Measurements from ENCODE around the gene IQSEC1.
"Not testable (repeated sequence)": the region's sequence is repeated elsewhere in the genome, so short reads cannot be mapped to it uniquely, and the experiment has no call there.

The IQSEC1 gene

DNA sequence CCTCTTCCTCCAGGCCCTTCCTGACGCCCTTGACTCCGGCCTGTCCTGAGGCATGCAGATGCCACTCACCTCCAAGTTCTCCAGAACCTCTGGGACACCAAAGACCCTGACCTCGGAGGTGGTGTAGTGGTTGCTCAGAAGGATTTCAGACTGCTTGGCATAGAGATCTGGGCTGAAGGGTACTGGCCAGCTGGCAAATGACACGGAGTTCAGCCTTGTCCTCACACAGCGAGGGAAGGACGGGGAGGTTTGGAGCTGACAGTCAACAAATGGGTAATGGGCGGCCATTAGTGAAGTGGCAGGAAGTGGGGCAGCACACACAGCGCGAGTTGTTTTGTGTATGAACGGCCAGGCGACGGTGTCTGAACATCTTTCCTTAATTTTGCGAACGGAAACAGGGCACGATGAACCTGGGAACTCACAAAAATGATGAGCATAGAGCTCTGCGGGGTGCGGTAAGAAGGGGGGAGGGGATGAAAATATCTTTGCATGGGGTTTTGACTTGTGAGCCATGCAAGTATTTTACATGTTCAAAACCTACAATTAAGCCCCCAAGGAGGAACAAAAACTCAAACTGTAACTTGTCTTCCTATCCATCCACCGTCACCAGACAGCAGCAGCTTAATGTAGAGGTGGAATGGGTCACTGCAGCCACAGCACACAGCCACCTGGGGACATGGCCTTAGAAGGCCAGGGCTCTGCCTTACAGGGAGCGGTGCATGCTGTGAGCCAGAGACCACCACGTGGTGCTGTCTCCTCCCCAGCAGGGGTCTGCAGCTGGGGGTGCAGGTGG lies 188.2 kb downstream of the IQSEC1 start:
- DNase-seq = no peak

DNA sequence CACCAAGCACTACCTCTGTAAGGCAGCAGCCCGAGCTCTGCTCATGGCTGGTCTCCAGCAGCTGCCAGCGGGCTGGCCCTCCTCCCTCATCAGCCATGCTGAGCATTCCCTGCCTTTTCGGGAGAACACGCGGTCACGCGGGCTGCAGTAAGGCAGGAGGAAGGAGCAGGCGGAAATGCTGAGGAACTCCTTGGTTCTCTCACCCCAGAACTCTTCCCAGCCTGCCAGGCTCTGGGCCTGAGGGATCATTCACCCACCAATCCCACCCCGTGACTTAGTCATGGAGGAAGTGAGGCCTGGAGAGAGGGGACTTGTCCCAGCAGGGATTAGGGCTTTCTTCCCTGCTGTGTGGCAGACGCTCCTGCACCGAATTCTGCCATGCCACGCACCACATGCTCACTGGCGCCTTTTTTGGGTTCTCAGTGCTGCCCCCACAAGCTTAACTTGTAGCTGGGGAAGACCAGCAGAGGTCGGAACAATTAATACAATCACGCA lies 189.0 kb downstream of the IQSEC1 start:
- peak; percentile 38 for DNase-seq

DNA sequence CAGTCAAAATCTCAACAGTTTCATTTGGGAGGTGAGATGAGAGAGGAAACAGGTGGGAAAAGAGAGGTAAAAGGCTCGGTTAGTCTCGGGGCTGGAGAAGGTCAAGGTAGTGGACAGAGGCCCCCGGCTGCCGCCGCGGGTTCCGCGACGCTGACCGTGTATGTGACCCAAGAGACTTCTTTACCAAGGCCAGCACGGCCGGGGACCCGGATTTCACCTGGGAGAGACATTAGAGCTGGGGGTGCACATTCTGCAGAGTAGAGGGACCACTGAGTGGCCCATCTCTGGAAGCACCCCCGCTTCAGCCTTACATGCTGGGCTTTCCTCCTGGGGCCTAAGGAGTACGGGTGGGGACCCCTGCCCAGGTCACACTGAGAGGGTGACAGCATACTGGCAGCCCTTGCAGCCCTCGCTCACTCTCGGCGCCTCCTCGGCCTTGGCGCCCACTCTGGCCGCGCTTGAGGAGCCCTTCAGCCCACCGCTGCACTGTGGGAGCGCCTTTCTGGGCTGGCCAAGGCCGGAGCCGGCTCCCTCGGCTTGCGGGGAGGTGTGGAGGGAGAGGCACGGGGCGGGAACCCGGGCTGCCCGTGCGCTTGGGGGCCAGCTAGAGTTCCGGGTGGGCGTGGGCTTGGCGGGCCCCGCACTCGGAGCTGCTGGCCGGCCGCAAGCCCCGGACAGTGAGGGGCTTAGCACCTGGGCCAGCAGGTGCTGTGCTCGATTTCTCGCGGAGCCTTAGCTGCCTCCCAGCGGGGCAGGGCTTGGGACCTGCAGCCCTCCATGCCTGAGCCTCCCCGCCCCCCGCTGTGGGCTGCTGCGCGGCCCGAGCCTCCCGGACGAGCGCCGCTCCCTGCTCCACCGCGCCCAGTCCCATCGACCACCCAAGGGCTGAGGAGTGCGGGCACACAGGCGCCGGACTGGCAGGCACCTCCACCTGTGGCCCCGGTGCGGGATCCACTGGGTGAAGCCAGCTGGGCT lies 190.6 kb downstream of the IQSEC1 start:
- no peak for DNase-seq

DNA sequence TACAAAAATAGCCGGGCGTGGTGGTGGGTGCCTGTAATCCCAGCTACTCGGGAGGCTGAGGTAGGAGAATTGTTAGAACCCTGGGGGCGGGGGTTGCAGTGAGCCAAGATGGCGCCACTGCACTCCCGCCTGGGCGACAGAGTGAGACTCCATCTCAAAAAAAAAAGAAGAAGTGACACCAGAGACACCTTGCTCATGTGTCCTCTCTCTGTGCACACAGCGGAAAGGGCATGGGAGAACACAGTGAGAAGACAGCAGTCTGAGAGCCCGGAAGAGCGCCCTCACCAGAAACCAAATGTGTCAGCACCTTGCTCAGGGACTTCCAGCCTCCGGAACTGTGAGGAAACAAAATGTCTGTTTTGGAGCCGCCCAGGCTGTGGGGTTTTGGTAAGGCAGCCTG lies 191.4 kb downstream of the IQSEC1 start:
- not testable (repeated sequence) for DNase-seq

DNA sequence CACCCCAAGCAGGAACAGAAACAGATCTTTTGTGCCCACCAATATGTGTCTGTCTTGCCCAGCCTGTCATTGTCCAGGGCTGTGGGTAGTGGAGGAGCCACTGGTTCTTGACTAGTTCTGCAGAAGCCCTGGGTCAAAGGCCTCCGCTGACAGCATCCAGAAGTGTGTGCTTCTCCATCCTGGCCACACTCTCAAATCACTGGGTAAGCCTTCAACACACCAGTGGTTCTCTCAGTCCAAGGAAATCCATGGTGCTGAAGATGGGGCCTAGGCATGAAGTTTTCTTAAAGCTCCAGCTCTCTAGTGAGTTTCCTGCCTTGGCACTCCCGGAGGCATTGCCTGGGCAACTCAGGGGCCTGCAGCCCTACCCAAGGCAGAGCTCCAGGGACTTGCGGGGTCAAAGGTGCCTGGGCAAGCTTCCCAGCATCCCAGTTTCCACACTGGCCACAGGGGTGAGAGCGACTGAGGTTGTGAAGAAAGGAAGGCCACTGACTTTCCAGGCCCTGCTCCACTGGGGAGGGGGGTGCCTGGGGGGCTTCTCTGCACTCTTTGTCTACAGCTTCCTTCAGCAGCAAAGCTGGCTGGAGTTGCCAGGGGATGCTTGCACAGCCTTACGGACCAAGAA lies 193.9 kb downstream of the IQSEC1 start:
- DNase-seq = no peak

DNA sequence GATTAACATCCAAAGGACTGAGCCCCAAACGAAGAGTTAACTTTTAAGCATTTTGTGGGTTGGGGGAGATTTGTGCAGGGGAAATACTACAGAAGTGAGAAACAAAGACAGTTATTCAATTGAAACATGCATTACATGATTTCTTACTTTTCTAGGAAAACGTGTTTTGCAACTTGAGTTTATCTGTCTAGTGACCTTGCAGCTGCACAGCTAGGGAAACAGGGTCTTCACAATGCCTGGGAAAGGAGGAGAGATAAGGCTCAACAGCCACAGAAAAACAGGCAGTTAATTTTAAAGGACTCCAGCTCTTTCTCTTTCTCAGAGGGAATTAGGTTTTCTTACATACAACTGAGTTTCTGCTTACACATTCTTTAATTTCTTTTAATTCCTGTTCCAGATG lies 194.5 kb downstream of the IQSEC1 start:
- DNase-seq = not testable (repeated sequence)

DNA sequence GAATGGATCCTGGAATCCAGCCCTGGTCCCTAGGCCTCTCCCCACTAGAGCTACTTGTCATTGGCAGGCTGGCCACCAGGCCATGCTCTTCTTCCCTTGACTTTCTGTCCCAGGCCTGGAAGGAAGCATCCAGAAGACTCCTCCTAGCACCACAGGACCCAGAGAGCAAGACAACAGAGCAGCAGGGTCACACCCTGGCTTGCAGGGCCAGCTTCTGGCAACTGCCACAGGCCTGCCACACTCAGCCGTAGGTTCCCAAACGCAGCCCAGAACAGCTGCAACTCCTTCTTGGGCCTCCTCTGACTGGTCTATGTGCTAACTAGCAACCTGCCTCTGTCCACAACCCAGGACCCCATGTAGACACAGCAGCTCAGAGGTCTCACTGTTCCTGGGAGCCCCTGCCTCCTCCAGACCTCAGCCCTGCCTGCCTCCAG lies 195.1 kb downstream of the IQSEC1 start:
- no peak for DNase-seq

DNA sequence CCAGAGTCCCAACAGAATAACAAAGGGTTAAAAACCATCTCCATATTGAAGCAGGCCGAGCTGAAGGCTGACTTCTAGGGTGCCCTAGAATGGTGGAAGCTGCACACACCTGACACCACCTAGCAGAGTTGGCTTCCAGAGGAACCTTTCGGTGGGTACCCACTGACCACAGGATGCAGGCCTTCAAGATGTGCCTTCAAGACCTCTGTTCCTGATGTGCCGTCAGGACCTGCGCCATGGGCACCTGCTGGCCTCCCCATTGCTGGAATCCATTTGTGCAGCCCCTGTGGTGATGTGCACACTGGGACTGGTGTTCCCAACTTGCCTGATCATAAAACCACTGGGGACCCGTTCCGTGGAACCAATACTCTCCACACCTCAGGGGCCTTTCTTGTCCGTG lies 196.2 kb downstream of the IQSEC1 start:
- no peak for DNase-seq

DNA sequence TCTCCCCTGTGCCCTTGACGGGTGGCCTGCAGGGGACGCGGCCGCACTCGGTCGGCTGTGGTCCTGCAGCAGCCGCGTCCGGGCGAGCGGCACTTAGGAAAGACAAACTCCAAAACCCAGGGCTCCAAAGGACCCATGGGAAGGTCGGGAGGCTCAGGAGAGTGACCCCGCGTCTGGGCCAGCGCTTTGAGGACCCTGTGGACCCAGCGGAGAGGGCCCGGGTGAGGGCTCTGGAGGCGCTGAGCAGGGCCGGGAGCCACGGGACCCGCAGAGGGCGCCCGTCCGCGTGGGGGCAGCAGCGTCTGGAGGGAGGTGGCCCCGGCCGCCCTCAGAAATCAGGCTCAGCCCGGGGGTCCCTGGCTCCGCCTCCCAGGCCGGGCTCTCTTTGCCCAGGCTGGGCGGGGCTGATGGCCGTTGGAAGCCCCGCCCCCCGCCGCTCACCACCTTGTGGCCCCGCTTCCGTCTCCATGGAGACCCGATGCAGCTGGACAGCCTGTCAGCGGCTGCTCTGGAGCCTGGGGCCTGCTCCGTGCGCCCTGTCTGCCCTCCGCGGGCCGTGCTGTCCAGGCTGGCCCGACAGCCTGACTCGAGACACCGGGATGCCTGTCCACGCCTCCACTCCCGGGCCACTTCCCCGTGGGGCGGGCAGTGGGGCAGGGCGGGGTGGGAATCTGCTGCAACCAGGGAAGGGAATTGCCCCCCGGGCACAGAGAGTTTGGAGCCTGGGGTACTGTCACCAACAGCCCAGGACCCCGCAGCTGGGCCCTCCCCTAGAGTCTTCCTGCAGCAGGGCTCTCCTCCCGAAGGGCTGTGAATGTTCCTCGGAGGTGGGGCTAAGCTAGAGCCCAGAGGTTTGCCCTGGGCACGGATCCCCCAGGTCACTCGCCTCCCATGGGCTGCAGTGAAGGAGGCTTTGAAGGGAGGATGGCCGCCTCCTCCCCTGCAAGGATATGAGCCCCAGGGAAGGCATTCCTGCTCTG lies 197.1 kb downstream of the IQSEC1 start:
- no peak for DNase-seq

DNA sequence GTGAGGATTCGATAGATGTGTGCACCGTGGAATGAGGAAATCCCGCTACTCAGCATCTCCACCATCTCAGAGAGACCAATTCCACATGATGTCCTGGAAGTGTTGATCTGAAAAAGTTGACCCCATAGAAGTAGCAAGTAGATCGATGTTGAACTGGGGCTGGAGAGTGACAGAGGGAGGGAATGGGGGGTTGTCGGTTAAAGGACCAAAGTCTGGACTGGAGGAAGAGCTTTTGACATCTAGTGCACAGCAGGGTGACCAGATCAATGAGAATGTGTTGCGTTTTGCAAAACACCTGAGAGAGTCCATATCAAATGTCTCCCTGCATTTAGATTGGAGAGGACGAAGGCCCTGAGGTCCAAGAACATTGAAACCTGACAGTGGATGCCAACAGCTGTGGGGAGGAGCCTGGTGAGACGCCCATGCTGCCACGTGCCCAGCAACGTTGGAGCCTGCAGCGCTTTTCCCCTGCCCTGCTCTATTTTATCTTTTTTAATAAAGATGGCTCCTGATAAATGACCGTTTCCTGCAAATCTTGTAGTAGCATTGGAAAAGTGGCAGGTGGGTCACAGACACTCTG lies 201.7 kb downstream of the IQSEC1 start:
- DNase-seq = no peak

DNA sequence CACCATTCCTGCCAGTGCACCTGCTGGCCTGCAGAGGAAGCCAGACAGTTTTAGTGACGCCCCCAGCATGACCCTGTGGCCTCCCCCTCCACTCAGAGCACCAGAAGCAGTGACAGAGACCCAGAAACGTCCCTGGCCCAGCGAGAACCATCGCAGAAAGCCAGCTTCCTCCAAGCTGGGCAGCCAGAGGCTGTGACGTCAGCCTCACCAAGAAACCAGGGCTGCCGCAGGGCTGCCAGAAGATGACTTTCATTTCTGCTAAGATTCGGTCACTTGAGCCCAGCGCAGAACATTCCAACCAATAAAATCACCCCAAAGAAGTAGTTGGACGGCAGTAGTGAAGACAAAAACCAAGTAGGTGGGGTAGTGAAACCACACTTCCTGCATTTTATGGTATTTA lies 202.3 kb downstream of the IQSEC1 start:
- no peak for DNase-seq

DNA sequence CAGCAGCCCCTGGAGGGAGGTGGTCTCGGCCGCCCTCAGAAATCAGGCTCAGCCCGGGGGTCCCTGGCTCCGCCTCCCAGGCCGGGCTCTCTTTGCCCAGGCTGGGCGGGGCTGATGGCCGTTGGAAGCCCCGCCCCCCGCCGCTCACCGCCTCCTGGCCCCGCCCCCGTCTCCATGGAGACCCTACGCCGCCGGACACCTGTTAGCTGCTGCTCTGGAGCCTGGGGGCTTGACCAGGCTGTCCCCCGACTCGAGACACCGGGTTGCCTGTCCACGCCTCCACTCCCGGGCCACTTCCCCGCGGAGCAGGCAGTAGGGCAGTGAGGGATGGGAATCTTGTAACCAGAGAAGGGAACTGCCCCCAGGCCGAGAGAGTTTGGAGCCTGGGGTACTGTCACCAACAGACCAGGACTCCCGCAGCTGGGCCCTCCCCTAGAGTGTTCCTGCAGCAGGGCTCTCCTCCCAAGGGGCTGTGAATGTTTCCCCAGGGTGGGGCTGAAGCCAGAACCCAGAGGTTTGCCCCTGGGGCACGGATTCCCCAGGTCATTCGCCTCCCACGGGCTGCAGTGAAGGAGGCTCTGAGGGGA lies 204.1 kb downstream of the IQSEC1 start:
- no peak for DNase-seq

DNA sequence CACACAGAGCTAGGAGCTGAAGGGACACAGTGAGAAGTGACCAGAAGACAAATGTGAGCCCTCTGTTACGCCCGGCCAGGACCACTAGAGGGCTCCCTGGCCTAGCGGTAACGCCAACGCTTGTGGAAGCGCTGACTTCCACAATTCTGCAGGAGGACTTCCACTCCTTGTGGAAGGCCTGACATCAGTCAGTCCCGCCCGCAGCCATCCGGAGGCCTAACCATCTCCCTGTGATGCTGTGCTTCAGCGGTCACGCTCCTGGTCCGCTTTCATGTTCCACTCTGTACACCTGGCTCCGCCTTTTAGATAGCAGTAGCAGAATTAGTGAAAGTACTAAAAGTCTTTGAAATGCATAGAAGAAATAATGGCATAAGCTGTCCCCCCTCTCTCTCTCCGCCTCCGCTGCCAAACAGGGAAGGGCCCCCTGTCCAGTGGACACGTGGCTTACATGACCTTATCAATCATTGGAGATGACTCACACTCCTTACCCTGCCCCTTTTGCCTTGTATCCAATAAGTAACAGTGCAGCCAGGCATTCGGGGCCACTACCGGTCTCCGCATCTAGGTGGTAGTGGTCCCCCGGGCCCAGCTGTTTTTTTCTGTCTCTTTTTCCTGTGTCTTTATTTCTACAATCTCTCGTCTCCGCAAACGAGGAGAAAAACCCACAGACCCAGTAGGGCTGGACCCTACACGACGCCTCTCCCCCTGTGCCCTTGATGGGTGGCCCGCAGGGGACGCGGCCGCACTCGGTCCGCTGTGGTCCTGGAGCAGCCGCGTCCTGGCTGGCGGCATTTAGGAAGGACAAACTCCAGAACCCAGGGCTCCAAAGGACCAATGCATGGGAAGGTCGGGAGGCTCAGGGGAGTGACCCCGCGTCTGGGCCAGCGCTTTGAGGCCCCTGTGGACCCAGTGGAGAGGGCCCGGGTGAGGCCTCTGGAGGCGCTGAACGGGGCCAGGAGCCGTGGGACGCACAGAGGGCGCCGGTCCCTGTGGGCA lies 204.9 kb downstream of the IQSEC1 start:
- DNase-seq = peak; percentile 84

DNA sequence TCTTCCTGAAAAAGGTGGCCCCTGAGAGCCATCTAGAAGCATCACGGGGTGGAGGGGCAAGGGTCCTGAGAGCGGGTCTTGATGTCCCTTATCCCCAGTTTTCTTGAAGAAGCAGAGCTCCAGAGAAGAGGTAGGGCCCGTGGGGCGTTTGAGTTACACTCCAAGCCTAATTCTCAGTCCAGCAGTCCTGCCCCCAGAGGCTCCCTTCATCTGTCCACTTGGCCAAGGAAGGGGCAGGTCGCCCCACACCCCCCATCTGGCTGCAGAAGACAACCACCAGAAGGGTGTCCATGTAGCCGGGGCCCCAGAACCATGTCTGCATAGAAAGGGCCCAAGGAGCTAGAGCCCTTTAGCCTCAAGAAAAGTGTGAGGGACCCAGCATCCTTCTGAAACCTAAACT lies 206.4 kb downstream of the IQSEC1 start:
- DNase-seq = no peak

DNA sequence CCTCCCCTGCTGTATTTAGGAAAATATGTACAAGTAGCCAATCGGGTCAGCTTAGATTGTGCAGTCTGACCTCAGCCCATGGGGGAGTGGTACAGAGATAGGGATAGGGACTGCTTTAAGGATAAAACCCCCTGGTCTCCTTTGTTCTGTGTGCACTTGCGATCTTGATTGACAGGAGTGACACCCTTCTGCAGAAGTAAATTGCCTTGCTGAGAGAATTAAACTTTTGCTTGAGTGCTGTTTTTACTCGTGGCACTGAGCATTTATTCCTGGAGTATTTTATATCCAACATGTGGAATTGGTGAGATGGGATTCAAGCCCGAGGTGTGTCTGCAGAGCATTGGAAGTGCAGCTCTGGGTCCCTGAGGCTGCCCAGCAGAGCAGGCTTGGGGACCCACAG lies 208.0 kb downstream of the IQSEC1 start:
- DNase-seq = no peak

DNA sequence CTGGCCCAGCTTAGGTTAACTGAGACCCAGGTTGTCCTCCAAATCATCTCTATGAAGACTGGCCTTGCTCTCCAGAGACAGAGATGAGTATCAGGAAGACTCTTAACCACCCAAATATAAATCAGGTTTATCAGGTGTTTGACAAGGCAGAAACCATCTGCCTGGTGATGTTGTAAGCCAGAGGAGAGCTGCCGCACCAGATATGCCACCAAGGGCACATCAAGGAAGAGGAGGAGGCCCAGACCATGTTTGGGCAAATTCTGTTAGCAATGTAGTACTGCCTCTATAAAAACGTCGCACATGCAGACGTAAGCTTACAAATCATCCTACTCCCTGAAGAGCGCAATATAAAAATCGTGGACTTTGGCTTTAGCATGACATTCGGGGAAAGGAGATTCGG lies 210.8 kb downstream of the IQSEC1 start:
- no peak for DNase-seq

DNA sequence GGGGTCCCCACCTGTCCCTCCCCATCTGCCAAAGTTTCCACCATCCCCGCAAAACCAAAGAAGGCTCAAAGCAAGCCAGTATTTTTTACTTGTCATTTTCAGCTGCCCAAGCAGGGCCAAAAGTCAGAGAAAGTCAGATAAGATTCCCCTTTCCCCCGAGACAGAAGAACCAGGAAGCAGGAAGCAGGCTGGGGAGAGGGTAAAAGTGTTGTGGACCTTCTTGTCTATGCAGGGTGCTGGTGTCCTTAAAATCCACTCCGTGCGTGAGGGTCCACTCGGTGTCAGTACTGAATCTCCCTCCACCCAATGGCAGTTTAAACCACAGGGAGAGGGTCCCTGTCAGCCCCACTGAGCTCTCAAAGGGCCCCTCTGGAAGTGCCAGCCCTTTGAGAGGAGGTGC lies 211.6 kb downstream of the IQSEC1 start:
- no peak for DNase-seq

DNA sequence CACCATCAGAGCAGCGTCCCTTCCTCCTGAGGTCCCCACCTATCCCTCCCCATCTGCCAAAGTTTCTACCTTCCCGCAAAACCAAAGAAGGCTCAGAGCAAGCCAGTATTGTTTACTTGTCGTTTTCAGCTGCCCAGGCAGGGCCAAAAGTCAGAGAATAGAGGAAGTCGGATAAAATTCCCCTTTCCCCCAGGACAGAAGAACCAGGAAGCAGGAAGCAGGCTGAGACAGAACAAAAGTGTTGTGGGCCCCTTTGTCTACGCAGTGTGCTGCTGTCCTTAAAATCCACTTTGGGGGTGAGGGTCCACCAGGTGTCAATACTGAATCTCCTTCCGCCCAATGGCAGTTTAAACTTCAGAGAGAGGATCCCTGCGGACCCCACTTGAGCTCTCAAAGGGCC lies 213.4 kb downstream of the IQSEC1 start:
- no peak for DNase-seq

DNA sequence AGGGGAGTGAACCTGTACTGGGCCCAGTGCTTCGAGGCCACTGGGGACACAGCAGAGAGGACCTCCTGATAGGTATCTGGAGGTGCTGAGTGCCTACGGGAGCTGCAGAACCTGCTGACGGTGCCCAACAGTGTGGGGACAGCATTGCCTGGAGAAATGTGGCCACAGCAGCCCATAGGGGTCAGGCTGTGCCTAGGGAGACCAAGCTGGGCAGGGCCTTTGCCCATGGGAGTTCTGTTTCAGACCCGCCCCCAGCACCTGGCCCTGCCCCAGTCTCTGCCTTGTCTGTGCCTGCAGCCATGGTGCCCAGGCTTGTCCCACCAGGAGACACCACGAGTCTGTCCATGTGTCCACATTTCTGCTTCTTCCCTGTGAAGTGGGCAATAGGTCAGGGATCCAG lies 216.6 kb downstream of the IQSEC1 start:
- DNase-seq = no peak

DNA sequence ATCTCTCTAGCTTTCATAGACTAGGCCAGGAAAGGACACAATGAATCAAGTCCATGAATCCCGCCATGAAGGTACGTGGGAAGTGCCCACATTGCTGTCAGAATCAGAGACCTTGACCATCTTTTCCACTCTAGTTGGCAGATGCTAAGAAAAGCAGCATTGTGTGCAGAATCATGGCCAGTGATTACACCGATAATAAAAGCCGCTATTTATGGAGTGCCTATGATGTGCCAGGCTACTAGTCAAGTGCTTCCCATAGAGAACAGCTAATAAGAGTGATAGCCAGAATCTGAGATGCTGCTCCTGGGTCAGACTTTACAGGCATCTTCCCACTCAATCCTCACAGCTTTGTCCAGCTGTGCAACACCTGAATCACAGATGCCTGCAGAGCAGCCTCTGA lies 218.7 kb downstream of the IQSEC1 start:
- DNase-seq = no peak
